Coronary artery (tissue), 2 donors: ENCODE measurements around the gene GORASP1.

Source experiments
- DNase-seq: peaks from one replicate; pipeline ENCODE4 v3.0.0-alpha.2; 2017; ENCODE audit warnings: low spot score
- H3K27ac ChIP-seq, 2 donors: fragments of 200-600 bp; sonication (generic); one replicate each; pipeline ENCODE4 v1.5.1; 2016 to 2019
- H3K4me3 ChIP-seq: fragments of 200-600 bp; sonication (generic); 2 replicates; pipeline ENCODE4 v1.5.1; 2016; ENCODE audit warnings: mild to moderate bottlenecking, moderate library complexity
- TF ChIP-seq, protein P1 (sequence below): fragments of 200-600 bp; sonication (generic); IDR thresholded peaks from one replicate; pipeline ENCODE4 v1.5.1; 2019; ENCODE audit warnings: antibody characterized with exemption

GORASP1 gene

GRCh38 chr3:39134305-39134704, 26.9 kb upstream of the GORASP1 start:
- TF ChIP-seq, protein P1, sequence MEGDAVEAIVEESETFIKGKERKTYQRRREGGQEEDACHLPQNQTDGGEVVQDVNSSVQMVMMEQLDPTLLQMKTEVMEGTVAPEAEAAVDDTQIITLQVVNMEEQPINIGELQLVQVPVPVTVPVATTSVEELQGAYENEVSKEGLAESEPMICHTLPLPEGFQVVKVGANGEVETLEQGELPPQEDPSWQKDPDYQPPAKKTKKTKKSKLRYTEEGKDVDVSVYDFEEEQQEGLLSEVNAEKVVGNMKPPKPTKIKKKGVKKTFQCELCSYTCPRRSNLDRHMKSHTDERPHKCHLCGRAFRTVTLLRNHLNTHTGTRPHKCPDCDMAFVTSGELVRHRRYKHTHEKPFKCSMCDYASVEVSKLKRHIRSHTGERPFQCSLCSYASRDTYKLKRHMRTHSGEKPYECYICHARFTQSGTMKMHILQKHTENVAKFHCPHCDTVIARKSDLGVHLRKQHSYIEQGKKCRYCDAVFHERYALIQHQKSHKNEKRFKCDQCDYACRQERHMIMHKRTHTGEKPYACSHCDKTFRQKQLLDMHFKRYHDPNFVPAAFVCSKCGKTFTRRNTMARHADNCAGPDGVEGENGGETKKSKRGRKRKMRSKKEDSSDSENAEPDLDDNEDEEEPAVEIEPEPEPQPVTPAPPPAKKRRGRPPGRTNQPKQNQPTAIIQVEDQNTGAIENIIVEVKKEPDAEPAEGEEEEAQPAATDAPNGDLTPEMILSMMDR, result no peak
- Histone ChIP-seq H3K27ac (no peak overlapping the region), H3K4me3 (no peak overlapping the region)

GRCh38 chr3:39133822-39134221, 26.4 kb upstream of the GORASP1 start:
- no peak overlapping the region for H3K27ac ChIP-seq
- TF ChIP-seq, protein P1, result no peak
- no peak for DNase-seq
- H3K4me3 ChIP-seq, result no peak overlapping the region

More at GRCh38 chr3:39134305-39134704, 26.9 kb upstream of the GORASP1 start:
- DNase-seq, result no peak

- TF ChIP-seq, protein P1, result no peak
- no peak for DNase-seq
- Histone ChIP-seq H3K4me3 (no peak overlapping the region), H3K27ac (no peak overlapping the region)
Measured at GRCh38 chr3:39133093-39133490, 25.7 kb upstream of the GORASP1 start.

DNA sequence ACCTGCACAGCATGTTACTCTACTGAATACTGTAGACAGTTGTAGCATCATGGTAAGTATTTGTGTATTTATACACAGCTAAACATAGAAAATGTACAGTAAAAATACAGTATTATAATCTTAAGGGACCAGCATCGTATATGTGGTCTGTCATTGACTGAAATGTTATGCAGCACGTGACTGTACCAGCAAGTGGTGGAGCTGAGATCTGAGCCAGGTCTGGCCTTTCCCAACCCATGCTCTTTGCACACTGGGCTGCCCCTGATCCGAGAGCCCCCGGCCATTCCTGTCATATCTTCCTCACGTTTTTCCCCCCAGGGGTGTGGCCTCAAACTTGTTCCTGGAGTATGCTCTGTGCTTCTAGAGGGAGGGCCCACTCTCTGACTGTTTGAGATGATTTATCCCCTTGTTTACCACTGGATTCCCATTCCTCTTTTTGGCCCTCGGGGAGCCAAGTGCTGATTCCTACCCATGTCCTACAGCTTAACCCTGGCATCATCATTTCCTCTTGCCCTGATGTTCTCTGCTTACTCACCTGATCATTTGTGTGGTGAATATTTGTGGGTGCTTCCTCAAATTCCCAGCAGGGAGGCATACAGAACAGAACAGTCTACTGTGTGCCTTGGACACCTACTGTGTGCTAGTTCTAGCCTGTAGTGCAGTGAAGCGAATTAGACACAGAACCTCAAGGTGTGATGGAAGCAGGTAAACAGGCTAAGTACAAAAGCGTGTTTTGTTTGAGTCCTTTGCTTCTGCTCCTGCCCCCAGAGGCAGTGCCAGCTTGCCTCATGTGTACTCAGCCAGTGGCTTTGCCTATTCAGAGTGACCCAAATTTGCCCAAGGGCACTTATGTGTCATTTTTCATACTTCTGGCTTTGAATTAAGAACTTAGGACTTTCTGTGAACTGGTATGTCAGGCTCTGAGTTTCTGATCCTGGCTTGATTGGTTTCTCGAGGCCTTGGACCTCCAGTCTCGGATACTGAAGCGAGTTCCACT, 25.0 kb upstream of the GORASP1 start:
- TF ChIP-seq, protein P1, result no peak
- no peak overlapping the region for H3K27ac ChIP-seq
- H3K4me3 ChIP-seq, result no peak overlapping the region
- no peak for DNase-seq

- TF ChIP-seq, protein P1, result no peak
- H3K4me3 ChIP-seq, result no peak overlapping the region
- DNase-seq, result no peak
- H3K27ac ChIP-seq, result no peak overlapping the region
Measured at GRCh38 chr3:39130693-39131265, 23.4 kb upstream of the GORASP1 start.

GRCh38 chr3:39130026-39130425, 22.6 kb upstream of the GORASP1 start:
- TF ChIP-seq, protein P1, result no peak
- H3K27ac ChIP-seq, result no peak overlapping the region
- H3K4me3 ChIP-seq, result no peak overlapping the region
- DNase-seq, result no peak
